Heart left ventricle (tissue), 13 donors: Measurements from ENCODE around the gene PLCB2.

ENCODE experiments used
- CTCF ChIP-seq, 12 donors: fragments of 200-600 bp; sonication (generic) in 4 of 12; IDR thresholded peaks; one replicate each; pipeline versions ENCODE4 v1.5.0 to v1.8.0; 2018 to 2022; ENCODE audit warnings: antibody characterized with exemption in 12 of 12, mild to moderate bottlenecking in 5 of 12
- POLR2A ChIP-seq, 2 donors: fragments of 450-650 bp; IDR thresholded peaks; one replicate each; pipeline ENCODE4 v1.6.1; 2017; ENCODE audit warnings: antibody characterized with exemption in 2 of 2, mild to moderate bottlenecking in 2 of 2, moderate library complexity in 2 of 2
- donor health status: ischemic (EF 13 %, LVEDD 7.1; RV severe dilation, severe dysfunction).
- donor health status: DM: no; HTN: yes; CAD: no.
- donor health status: DM: no; HTN: no; CAD: no.
- donor health status: ischemic (EF 25% LVEDD 6.9; RV normal size, moderate dysfunction).
- donor health status: ischemic (EF 25% LVEDD 5.7; RV mildly dilated, moderate dysfunction).
- donor health status: ischemic (EF 35%, LVEDD 5.7; RV mildly dilated, moderate dysfunction).
- donor health status: nonischemic (EF 11% LVEDD 7.7; RV severe dilation, severe dysfunction).
- donor health status: DM: yes; HTN: yes; CAD: no.
- donor health status: PGD.
- donor health status: ischemic (EF 29% LVEDD 5.4; RV normal size, mild dysfunction).
- donor health status: nonischemic (EF 23%, LVEDD 6.1; RV moderate dilation, normal function).

GRCh38 chr15:40328176-40328575 lies 20.4 kb upstream of the PLCB2 start:
- TF ChIP-seq CTCF (IDR thresholded peaks at IDR 0.05) (no peak), POLR2A (IDR thresholded peaks at IDR 0.05) (no peak)
